Erythroblast (primary cell): Measurements from ENCODE around the gene CSTPP1.

Experiments used
- GATA1 ChIP-seq: IDR thresholded peaks from 2 replicates; pipeline ENCODE4 v1.6.1; 2011; ENCODE audit warnings: low read depth, mild to moderate bottlenecking, control low read depth, low read length, moderate library complexity
- POLR2A ChIP-seq: IDR thresholded peaks from 2 replicates; pipeline ENCODE4 v1.6.1; 2011; ENCODE audit warnings: mild to moderate bottlenecking, low read length

- TF ChIP-seq POLR2A (no peak), GATA1 (no peak)
These were observed 163.4 kb downstream of the CSTPP1 start for GRCh38 chr11:47099918-47100315.
